GM21825 (cell line): ENCODE results near the gene LRIT2.

Experiments
- ATAC-seq: cut with Tn5 transposase; IDR thresholded peaks from one replicate; pipeline ENCODE4 v1.9.1; 2021; ENCODE audit warnings: mild to moderate bottlenecking, moderate library complexity; ENCODE audit not compliant: unreplicated experiment

The LRIT2 gene

DNA sequence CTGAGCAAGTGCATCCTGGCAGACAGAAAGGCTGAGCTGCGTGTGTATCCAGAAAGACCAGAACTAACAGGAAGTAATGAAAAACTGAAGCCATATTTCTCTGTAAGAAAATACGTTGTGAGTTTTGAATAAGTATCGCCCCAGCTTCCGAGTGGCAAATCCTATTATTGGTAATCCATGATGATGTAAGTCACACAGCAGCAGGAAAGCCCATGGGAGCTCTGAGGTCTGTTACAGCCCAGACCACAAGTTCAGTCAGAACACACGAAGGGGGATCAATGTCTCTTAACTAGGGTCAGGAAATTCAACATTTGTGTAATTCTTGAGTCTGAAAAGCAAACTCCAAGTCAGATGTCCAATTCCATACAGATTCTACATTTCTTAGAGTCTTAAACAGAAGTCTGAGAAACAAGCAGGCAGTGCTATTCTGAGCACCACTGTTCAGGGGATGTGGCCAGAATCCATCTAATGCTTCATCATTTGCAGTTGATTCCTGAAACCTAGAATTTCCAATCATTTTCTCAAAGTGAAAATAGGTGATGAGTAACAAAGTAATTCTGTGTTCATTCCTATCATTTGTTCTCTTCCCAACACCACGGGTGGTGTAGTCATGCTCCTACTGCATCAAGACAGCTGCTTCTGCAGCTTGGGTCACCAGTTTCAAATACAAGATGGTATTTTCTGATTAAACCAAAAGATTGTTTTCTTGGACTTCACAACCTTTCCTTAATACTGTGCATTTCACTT is at the start of gene LRIT2:
Gene LRIT2, minus strand, starts transcription at position 118 of the 747 bp plus-strand sequence. Its CDS starts 24 bp downstream, at position 94.
- no peak for ATAC-seq

DNA sequence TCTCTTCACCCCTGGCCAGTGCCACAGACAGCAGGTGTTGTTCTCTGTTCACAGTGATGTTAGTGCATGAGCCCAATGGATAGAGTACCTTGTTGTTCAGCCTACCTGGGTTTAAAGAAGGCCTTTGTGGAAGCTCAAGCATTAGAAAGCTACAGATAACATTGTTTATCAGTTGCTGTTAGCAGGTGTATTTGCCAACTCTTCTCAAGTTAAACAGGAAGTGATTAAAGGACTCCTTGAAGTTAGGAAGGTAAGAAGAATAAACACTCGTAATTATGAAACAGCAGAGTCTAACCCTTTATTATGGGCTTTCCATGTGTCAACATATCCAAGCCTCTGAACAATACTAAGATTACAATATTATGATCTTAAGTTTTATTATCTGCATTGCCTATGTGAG is 45.4 kb upstream of the LRIT2 start:
- no peak for ATAC-seq

DNA sequence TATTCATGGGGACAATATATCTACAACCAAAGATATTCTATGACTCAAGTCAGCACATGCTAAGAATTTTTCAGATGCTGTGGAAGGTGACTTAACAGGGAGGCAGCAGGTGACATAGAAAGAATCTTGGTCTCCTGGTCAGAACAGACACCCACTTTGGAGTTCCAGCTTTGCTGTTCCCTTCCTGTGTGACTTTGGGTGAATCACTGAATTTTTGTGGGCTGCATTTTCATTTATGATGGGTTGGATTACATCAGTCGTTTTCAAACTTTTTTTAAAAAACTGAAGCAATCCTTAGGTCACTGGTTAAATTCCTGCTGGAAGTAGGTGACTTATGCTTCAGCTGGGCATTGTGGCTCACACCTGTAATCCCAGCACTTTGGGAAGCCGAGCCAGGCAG is 44.4 kb upstream of the LRIT2 start:
- ATAC-seq = no peak

DNA sequence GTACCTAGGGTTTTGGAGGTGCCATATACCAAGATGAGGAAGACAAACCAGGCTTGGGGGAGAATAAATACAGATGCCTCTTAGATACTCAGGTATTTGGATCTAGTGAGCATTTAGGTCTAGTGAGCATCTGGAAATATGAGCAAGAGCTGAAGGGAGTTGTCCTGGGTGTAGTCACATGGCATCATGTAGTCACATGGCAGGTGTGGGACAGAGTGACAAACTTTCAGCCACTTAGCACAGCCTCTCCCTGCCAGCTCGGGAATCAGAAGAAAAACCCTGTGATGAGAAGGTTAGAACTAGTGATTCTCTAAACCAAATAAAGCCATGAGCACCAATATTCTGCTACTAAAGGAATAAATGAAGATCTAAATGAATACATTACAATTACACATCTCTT is 43.8 kb upstream of the LRIT2 start:
- ATAC-seq = no peak

GRCh38 chr10:84267503-84268126 is 42.3 kb upstream of the LRIT2 start:
- ATAC-seq = no peak

- ATAC-seq = no peak
Measured at GRCh38 chr10:84265418-84265817, 40.1 kb upstream of the LRIT2 start.

DNA sequence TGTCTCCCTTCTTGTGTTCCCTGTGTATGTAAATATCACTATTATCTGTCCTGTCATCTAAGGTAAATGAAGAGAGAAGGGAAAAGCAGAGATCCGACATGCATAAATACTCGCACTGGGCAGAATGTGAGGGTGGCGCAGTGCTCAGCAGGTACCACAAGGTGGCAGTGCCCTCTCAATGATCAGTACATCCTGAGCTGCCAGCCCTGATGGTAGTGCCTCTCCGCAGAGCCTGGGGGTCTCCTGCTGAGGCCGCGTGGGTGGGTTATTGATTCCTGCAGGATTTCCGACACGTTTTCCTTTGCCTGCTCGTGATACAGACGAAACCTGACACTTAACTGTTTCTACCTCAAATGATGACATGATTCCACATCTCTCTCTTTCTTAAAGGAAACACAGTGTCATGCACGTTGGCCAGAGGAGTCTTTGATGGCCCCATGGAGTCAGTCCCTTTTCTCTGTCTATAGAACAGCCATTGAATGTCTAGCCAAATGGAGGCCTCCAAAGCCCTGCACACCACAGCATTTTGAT is 39.3 kb upstream of the LRIT2 start:
- ATAC-seq = peak; percentile 93

GRCh38 chr10:84263716-84264115 is 38.4 kb upstream of the LRIT2 start:
- ATAC-seq = no peak

GRCh38 chr10:84262190-84262956 is 37.0 kb upstream of the LRIT2 start:
- ATAC-seq = no peak

DNA sequence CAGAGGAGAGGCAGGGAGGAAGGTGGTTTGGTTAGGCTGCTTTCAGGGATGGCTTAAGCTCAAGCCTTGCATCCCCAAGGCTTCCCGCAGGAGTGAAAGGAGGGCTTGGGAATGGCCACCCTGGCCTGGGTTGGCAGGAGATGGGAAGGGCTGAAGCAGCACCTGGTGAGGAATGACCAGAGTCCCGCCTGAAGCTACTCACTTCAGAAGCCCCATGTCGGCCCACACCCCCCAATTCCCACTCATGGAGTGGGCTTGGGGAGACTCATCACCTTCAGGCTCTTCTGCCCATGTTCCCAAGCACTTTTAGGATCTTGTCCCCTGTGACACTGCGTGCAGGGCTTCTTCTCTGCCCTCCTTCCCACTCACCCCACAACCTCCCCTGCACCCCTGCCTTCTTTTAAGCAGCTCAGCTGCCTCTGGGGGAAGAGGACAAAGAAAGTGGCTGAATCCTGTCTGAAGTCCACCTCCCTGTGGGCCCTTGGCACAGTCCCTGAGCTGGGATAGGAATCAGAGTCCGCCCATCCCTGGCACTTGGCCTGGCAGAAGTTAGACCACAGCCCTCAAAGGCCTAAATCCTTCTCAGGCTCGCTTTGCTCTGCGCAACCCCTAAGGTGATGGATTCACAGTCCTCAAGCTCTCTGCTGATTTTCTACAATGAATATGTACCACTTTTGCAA is 36.0 kb upstream of the LRIT2 start:
- ATAC-seq = no peak

GRCh38 chr10:84258034-84258695 is 32.8 kb upstream of the LRIT2 start:
- no peak for ATAC-seq

DNA sequence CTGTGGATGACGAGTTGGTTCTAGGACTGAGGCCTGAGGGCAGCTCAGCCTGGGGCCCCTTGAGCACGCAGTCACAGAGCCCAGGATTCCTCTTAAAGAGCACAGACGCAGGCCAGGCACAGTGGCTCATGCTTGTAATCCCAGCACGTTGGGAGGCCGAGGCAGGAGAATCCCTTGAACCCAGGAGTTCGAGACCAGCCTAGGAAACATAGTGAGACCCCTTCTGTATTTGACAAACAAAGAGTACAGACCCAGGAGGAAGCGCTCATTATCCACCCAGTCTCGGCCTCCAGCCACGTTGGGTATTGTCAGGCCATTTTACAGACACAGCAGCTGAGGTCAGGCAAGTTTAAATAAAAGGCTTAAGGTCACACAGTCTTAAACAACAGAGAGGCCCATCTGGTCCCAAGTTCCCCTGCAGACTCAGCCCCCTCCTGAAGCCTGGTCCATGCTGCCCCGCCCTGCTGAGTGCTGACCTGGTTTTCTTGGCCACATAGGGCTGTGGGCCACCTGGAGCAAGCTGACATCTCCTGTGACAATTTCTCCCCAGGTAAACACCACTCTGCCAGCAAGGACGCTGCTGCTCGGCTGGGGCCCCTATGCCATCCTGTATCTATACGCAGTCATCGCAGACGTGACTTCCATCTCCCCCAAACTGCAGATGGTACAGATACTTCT is 32.1 kb upstream of the LRIT2 start:
- no peak for ATAC-seq

DNA sequence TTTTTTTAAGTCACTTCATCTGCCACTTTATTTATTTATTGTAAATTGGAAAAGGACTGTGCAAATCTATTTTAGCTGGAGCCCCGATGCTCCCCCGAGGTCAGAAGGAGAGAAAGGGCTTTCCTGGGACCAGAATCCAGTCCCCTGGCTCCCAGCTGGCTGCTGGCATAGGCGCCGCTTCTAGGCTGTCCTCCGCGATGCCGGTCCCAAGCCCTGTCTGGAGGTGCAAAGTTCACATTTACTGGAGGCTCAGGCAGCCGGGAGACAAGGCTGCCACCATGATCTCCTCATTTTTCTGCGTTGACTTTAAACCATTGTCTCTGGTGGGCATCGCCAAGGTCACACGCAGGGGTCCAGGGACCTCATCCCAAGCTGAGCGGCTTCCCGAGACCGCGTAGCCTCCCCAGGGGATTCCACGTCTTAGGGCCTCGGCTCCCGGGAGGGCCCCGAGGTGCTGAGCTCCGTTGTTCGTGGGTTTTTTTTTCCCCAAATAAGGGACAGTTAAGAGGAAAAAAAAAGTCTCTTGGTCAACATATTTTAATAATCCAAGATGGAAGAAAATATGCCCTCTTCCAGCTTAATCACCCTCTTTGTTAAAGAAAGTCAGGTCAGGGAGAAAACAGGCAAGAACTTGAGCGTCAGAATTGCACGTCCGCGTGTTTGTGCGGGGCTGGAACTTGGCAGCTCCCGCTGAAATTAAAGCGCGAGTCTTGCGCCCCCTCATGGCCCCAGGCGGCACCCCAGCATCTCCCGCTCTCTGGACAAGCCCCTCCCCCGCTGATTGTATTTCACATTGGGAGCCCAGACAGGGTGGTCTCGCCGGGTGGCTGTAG is 31.4 kb upstream of the LRIT2 start:
- ATAC-seq = no peak

- ATAC-seq = no peak
Measured at GRCh38 chr10:84254552-84255478, 29.5 kb upstream of the LRIT2 start.

DNA sequence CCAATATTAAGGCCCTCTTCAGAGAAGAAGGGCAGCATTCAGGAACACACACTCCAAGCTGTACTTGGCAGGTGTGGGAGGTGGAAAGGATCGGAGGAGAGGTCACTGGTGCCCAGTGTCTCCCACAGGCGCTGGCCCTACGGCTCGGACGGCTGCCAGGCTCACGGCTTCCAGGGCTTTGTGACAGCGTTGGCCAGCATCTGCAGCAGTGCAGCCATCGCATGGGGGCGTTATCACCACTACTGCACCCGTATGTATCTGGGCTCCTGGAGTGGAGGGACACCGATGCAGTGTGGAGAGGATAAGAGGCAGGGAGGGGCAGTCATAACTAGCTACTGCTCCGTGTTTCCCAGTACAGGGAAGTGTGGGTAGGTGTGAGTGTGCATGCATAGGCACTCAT is 23.4 kb upstream of the LRIT2 start:
- no peak for ATAC-seq

GRCh38 chr10:84247496-84247895 is 22.2 kb upstream of the LRIT2 start:
- no peak for ATAC-seq

DNA sequence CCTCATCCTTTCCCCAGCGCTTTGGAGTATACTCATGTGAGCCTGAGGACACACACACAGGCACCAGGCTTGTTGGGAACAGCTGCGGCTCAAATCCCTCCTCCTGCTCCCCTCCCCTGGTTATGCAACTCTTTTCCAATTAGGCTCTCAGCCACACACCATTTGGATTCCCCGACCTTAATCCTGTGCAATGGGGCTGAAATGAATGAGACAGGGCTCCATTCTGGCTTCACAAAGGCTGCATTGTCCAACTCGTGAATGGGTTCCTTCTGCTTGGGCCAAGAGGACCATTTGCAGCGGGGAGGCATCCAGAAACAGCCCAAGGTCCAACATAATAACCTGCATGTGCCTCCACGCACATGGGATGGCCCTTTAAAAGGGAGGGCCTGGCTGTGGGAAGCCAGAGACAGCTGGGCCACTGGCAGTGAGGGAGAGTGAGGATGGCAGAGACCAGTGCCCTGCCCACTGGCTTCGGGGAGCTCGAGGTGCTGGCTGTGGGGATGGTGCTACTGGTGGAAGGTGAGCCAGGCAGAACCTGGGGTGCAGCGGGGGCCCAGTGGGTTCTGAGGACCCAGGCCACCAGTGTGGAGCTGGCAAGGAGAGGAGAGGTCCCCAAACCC is 19.4 kb upstream of the LRIT2 start, which contains the start of gene RGR:
Gene RGR, plus strand, starts transcription at position 403 of the 620 bp plus-strand sequence. Its CDS starts 38 bp downstream, at position 441.
- no peak for ATAC-seq
